Fibroblast of lung (primary cell): ENCODE results near the gene CYTH2. TPM values are rescaled to one million over a fixed set of nuclear protein-coding genes. Genes with fewer than 3 reads are reported as not detected.

Source experiments
- DNase-seq, 2 donors: peaks; one replicate each; pipeline versions ENCODE4 v3.0.0 to v3.0.0-alpha.2; 2010; ENCODE audit warnings: low read depth in 2 of 2
- H2AFZ ChIP-seq: 2 replicates; pipeline ENCODE4 v1.5.1; 2012; ENCODE audit warnings: low read length, control low read depth, inconsistent platforms
- H3K27ac ChIP-seq: 2 replicates; pipeline ENCODE4 v1.5.1; 2011; ENCODE audit warnings: low read length, control low read depth; ENCODE audit not compliant: insufficient read depth
- H3K27me3 ChIP-seq: 2 replicates; pipeline ENCODE4 v1.5.1; 2011; ENCODE audit warnings: mild to moderate bottlenecking, low read length; ENCODE audit not compliant: control insufficient read depth, insufficient read depth
- H3K36me3 ChIP-seq: 2 replicates; pipeline ENCODE4 v1.5.1; 2011; ENCODE audit warnings: low read length; ENCODE audit not compliant: control insufficient read depth, insufficient read depth
- H3K4me1 ChIP-seq: 2 replicates; pipeline ENCODE4 v1.5.1; 2011; ENCODE audit warnings: low read length; ENCODE audit not compliant: control insufficient read depth, insufficient read depth; ENCODE audit errors: extremely low read depth
- H3K4me2 ChIP-seq: 2 replicates; pipeline ENCODE4 v1.5.1; 2011; ENCODE audit warnings: low read length, control low read depth; ENCODE audit not compliant: insufficient read depth; ENCODE audit errors: extremely low read depth
- H3K4me3 ChIP-seq, 4 experiments: fragments of 200-600 bp in 1 of 4; sonication (generic) in 1 of 4; replicated peaks in 1 of 4; 2 replicates each; pipeline ENCODE4 v1.5.1; 2011 to 2016; ENCODE audit warnings: low read length in 4 of 4, low read depth in 3 of 4, mild to moderate bottlenecking in 3 of 4, control low read depth in 2 of 4, inconsistent platforms in 1 of 4, mixed read lengths in 1 of 4; ENCODE audit not compliant: insufficient read depth in 1 of 4; ENCODE audit errors: control extremely low read depth in 1 of 4
- H3K79me2 ChIP-seq: 2 replicates; pipeline ENCODE4 v1.5.1; 2012; ENCODE audit warnings: mild to moderate bottlenecking, low read length, inconsistent platforms; ENCODE audit not compliant: control insufficient read depth, insufficient read depth
- H3K9ac ChIP-seq: 2 replicates; pipeline ENCODE4 v1.5.1; 2011; ENCODE audit warnings: mild to moderate bottlenecking, low read length, control low read depth; ENCODE audit not compliant: insufficient read depth
- H3K9me3 ChIP-seq: 2 replicates; pipeline ENCODE4 v1.5.1; 2012; ENCODE audit warnings: low read depth, low read length; ENCODE audit not compliant: control insufficient read depth, insufficient read depth
- H4K20me1 ChIP-seq: 2 replicates; pipeline ENCODE4 v1.5.1; 2011; ENCODE audit warnings: low read length; ENCODE audit not compliant: control insufficient read depth, insufficient read depth; ENCODE audit errors: extremely low read depth
- EZH2 ChIP-seq: IDR thresholded peaks from 2 replicates; pipeline ENCODE4 v1.5.1; 2012; ENCODE audit warnings: low read length, control low read depth, mild to moderate bottlenecking; ENCODE audit errors: missing control alignments
- polyA plus RNA-seq, 2 donors: library from polyadenylated mRNA; depleted of rRNA in 1 of 2; stranded (reverse) in 1 of 2; unstranded in 1 of 2; fragments of >200 nt; gene quantifications; 2 replicates each; pipeline ENCODE4 v1.2.1, GENCODE V29; 2011 to 2012; ENCODE audit warnings: missing spikeins in 1 of 2
- total RNA-seq: library from RNA; depleted of rRNA; stranded (reverse); fragments of >200 nt; gene quantifications from 2 replicates; pipeline ENCODE4 v1.2.1, GENCODE V29; 2014
- TF ChIP-seq, protein P1 (sequence below), 2 donors: IDR thresholded peaks in 1 of 2; conservative IDR thresholded peaks in 1 of 2; 1 replicate in 1 of 2; 2 replicates in 1 of 2; pipeline ENCODE4 v1.5.1; 2011 to 2012; ENCODE audit warnings: low read length in 2 of 2, control low read depth in 1 of 2, inconsistent platforms in 1 of 2, low read depth in 1 of 2, mild to moderate bottlenecking in 1 of 2

CYTH2 gene
- total and polyA plus RNA-seq, 2 donors (not counting 1 experiment from before 2014, with no cell fraction given), result 18.6 to 25.8 TPM

DNA sequence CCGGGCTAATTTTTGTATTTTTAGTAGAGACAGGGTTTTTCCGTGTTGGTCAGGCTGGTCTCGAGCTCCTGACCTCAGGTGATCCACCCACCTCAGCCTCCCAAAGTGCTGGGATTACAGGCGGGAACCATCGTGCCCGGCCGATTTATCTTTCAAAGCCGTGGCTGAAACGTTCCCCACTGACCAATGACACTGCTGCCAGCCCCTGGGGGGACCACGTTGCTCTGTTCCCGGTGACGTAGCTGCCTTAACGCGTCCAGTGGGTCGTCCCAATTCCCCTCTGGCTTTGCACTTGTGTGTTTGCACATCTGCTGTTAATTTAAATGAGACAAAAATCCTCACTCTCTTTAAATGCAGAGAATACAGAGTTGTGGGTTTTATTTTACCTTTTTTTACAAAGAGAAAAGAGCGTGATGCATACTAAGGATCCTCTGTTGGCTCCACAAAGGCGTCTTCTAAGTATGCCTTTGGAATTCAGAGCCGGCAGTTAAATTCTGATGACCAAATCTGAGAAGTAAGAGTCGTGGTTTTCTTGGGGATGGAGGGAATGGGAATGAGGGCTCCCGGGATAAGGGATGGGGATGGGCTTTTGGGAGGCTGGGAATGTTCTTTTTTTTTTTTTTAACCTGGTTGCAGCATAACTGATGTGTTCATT is 61.0 kb downstream of the CYTH2 start:
- Histone ChIP-seq H3K4me3 (no peak overlapping the region), H3K4me2 (no peak overlapping the region), H4K20me1 (no peaks in the 10 kb centered on the region), H3K4me1 (no peaks in the 10 kb centered on the region), H3K79me2 (no peaks in the 10 kb centered on the region), H3K27me3 (no peaks in the 10 kb centered on the region), H2AFZ (no peak overlapping the region), H3K36me3 (no peaks in the 10 kb centered on the region), H3K9me3 (no peaks in the 10 kb centered on the region), H3K27ac (no peak overlapping the region), H3K9ac (no peak overlapping the region)
- TF ChIP-seq, protein P1, sequence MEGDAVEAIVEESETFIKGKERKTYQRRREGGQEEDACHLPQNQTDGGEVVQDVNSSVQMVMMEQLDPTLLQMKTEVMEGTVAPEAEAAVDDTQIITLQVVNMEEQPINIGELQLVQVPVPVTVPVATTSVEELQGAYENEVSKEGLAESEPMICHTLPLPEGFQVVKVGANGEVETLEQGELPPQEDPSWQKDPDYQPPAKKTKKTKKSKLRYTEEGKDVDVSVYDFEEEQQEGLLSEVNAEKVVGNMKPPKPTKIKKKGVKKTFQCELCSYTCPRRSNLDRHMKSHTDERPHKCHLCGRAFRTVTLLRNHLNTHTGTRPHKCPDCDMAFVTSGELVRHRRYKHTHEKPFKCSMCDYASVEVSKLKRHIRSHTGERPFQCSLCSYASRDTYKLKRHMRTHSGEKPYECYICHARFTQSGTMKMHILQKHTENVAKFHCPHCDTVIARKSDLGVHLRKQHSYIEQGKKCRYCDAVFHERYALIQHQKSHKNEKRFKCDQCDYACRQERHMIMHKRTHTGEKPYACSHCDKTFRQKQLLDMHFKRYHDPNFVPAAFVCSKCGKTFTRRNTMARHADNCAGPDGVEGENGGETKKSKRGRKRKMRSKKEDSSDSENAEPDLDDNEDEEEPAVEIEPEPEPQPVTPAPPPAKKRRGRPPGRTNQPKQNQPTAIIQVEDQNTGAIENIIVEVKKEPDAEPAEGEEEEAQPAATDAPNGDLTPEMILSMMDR (conservative IDR thresholded peaks at IDR 0.05 in 1 of 2, IDR thresholded peaks at IDR 0.05 in 1 of 2; ENCODE audit: low read depth in 1 of 2, low read length in 2 of 2), result no peak
- TF ChIP-seq EZH2, result no peak
- DNase-seq, result no peak

DNA sequence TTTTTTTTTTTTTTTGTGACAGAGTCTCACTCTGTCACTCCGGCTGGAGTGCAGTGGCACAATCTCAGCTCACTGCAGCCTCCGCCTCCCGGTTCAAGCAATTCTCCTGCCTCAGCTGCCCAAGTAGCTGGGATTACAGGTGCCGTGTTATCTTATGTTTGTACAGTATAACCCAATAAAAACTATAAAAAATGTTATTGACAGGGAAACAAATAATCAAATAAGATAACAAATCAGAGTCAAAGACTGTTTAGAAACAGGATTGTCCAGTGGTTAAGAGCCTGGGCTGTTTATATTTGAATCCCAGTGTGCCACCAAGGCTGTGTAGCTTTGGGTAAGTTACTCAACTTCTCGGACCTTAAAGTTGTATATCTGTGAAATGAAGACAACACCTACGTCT is 61.6 kb downstream of the CYTH2 start:
- H3K27me3 ChIP-seq, result no peaks in the 10 kb centered on the region
- DNase-seq, result no peak
- no peaks in the 10 kb centered on the region for H3K79me2 ChIP-seq
- no peak overlapping the region for H3K9ac ChIP-seq
- no peak overlapping the region for H2AFZ ChIP-seq
- no peak for TF ChIP-seq EZH2
- TF ChIP-seq, protein P1 (conservative IDR thresholded peaks at IDR 0.05 in 1 of 2, IDR thresholded peaks at IDR 0.05 in 1 of 2; ENCODE audit: low read depth in 1 of 2, low read length in 2 of 2), result no peak
- H3K27ac ChIP-seq, result no peak overlapping the region
- H3K9me3 ChIP-seq, result no peaks in the 10 kb centered on the region
- no peaks in the 10 kb centered on the region for H3K36me3 ChIP-seq
- no peak overlapping the region for H3K4me2 ChIP-seq
- no peaks in the 10 kb centered on the region for H4K20me1 ChIP-seq
- no peak overlapping the region for H3K4me3 ChIP-seq
- H3K4me1 ChIP-seq, result no peaks in the 10 kb centered on the region

Other genes with a start within 250 kb of the CYTH2 start
- gene CARD8, start 213.5 kb upstream of the CYTH2 start, total RNA-seq, result 12.1 and 24.1 TPM in 2 replicates
- gene CARD8, start 213.5 kb upstream of the CYTH2 start, polyA plus RNA-seq, result 15.1 and 16.4 TPM in 2 replicates
- gene ZNF114, start 199.3 kb upstream of the CYTH2 start, total RNA-seq, result 0.26 TPM in 1 of 2 replicates, not detected in the other
- 0.05 and 0.49 TPM in 2 replicates for gene ZNF114, start 199.3 kb upstream of the CYTH2 start, polyA plus RNA-seq
- 168 and 246 TPM in 2 replicates for gene EMP3, start 143.8 kb upstream of the CYTH2 start, total RNA-seq
- gene EMP3, start 143.8 kb upstream of the CYTH2 start, polyA plus RNA-seq, result 303 and 488 TPM in 2 replicates
- 2.8 and 8.3 TPM in 2 replicates for gene TMEM143, start 105.4 kb upstream of the CYTH2 start, total RNA-seq
- gene TMEM143, start 105.4 kb upstream of the CYTH2 start, polyA plus RNA-seq, result 3.9 and 4.0 TPM in 2 replicates
- not detected in 2 replicates for gene SYNGR4, start 105.0 kb upstream of the CYTH2 start, total RNA-seq
- gene SYNGR4, start 105.0 kb upstream of the CYTH2 start, polyA plus RNA-seq, result not detected in 2 replicates
- 42.4 and 59.0 TPM in 2 replicates for gene KDELR1, start 77.8 kb upstream of the CYTH2 start, total RNA-seq
- 145 TPM in 2 replicates for gene KDELR1, start 77.8 kb upstream of the CYTH2 start, polyA plus RNA-seq
- gene GRIN2D, start 75.7 kb upstream of the CYTH2 start, total RNA-seq, result under 0.01 TPM in 2 replicates
- gene GRIN2D, start 75.7 kb upstream of the CYTH2 start, polyA plus RNA-seq, result 0.08 and 0.09 TPM in 2 replicates
- gene GRWD1, start 23.4 kb upstream of the CYTH2 start, total RNA-seq, result 9.1 and 12.1 TPM in 2 replicates
- 14.7 and 21.9 TPM in 2 replicates for gene GRWD1, start 23.4 kb upstream of the CYTH2 start, polyA plus RNA-seq
- gene KCNJ14, start 13.8 kb upstream of the CYTH2 start, total RNA-seq, result 0.26 and 0.50 TPM in 2 replicates
- gene KCNJ14, start 13.8 kb upstream of the CYTH2 start, polyA plus RNA-seq, result 0.15 and 0.18 TPM in 2 replicates
- under 0.01 and 0.17 TPM in 2 replicates for gene LMTK3, start 42.5 kb downstream of the CYTH2 start, total RNA-seq
- gene LMTK3, start 42.5 kb downstream of the CYTH2 start, polyA plus RNA-seq, result 0.01 TPM in 1 of 2 replicates, not detected in the other
- 0.33 TPM in 1 of 2 replicates, not detected in the other for gene SULT2B1, start 82.8 kb downstream of the CYTH2 start, total RNA-seq
- gene SULT2B1, start 82.8 kb downstream of the CYTH2 start, polyA plus RNA-seq, result 0.10 TPM in 1 of 2 replicates, not detected in the other
- not detected in 2 replicates for gene SPACA4, start 137.4 kb downstream of the CYTH2 start, total RNA-seq
- gene SPACA4, start 137.4 kb downstream of the CYTH2 start, polyA plus RNA-seq, result not detected in 2 replicates
- gene FAM83E, start 145.7 kb downstream of the CYTH2 start, total RNA-seq, result 0.50 and 1.0 TPM in 2 replicates
- gene FAM83E, start 145.7 kb downstream of the CYTH2 start, polyA plus RNA-seq, result not detected in 2 replicates
- 2,017 and 2,054 TPM in 2 replicates for gene RPL18, start 149.8 kb downstream of the CYTH2 start, total RNA-seq
- gene RPL18, start 149.8 kb downstream of the CYTH2 start, polyA plus RNA-seq, result 1,166 and 1,578 TPM in 2 replicates
- 5.1 and 9.6 TPM in 2 replicates for gene SPHK2, start 150.1 kb downstream of the CYTH2 start, total RNA-seq
- gene SPHK2, start 150.1 kb downstream of the CYTH2 start, polyA plus RNA-seq, result 3.4 and 5.7 TPM in 2 replicates
- gene DBP, start 168.0 kb downstream of the CYTH2 start, total RNA-seq, result 17.2 and 23.6 TPM in 2 replicates
- 3.2 and 4.8 TPM in 2 replicates for gene DBP, start 168.0 kb downstream of the CYTH2 start, polyA plus RNA-seq
- gene CA11, start 176.8 kb downstream of the CYTH2 start, total RNA-seq, result 2.3 and 4.1 TPM in 2 replicates
- gene CA11, start 176.8 kb downstream of the CYTH2 start, polyA plus RNA-seq, result 1.5 and 1.7 TPM in 2 replicates
- under 0.01 and 0.51 TPM in 2 replicates for gene NTN5, start 203.6 kb downstream of the CYTH2 start, total RNA-seq
- gene NTN5, start 203.6 kb downstream of the CYTH2 start, polyA plus RNA-seq, result 0.03 and 0.10 TPM in 2 replicates
- under 0.01 TPM in 1 of 2 replicates, not detected in the other for gene FUT2, start 226.6 kb downstream of the CYTH2 start, total RNA-seq
- gene FUT2, start 226.6 kb downstream of the CYTH2 start, polyA plus RNA-seq, result not detected in 2 replicates